SK-N-SH (cell line): ENCODE data around the gene BCL7C. TPM values are rescaled to one million over a fixed set of nuclear protein-coding genes. Genes with fewer than 3 reads are reported as not detected.

Source experiments
- CTCF ChIA-PET: fragments of 300-600, 350-600 bp; formaldehyde crosslinking; extraction: SDS; loops from one replicate; lab custom pipeline; 2021; lab: Yijun Ruan, JAX
- POLR2A ChIA-PET: fragments of 350-600 bp; sonication (Branson Sonifier 250); formaldehyde crosslinking; extraction: SDS; loops from one replicate; lab custom pipeline; 2020; ENCODE audit warnings: antibody characterized with exemption, inconsistent platforms; lab: Yijun Ruan, JAX
- DNase-seq: peaks from one replicate; pipeline ENCODE4 v3.0.0; 2012
- H2AFZ ChIP-seq: fragments of 200-600 bp; sonication (generic); 2 replicates; pipeline ENCODE4 v1.8.1; 2016; ENCODE audit warnings: antibody characterized with exemption, mild to moderate bottlenecking, low read depth
- H3F3A ChIP-seq: fragments of 200-600 bp; sonication (generic); replicated peaks from 2 replicates; pipeline ENCODE3; 2016; ENCODE audit warnings: antibody characterized with exemption, mild to moderate bottlenecking; ENCODE audit not compliant: insufficient read depth
- H3K27ac ChIP-seq, 2 experiments: fragments of 200-500 bp in 1 of 2; fragments of 200-600 bp in 1 of 2; sonication (Bioruptor generic) in 1 of 2; sonication (generic), shearing (Covaris generic) in 1 of 2; 2 replicates each; pipeline versions ENCODE4 v1.5.1 to v1.6.1; 2014 to 2016; ENCODE audit warnings: low read depth in 2 of 2, inconsistent platforms in 1 of 2, low read length in 1 of 2, mild to moderate bottlenecking in 1 of 2, mixed read lengths in 1 of 2
- H3K27me3 ChIP-seq: fragments of 200-600 bp; sonication (generic), shearing (Covaris generic); 2 replicates; pipeline ENCODE4 v1.6.1; 2016; ENCODE audit warnings: mixed run types; ENCODE audit not compliant: insufficient read depth
- H3K36me3 ChIP-seq, 2 experiments: fragments of 200-500 bp in 1 of 2; fragments of 200-600 bp in 1 of 2; sonication (Bioruptor generic) in 1 of 2; sonication (generic) in 1 of 2; replicated peaks in 1 of 2; 2 replicates each; pipeline versions ENCODE3 to v1.5.1; 2014 to 2016; ENCODE audit warnings: low read length in 1 of 2, mild to moderate bottlenecking in 1 of 2; ENCODE audit not compliant: insufficient read depth in 2 of 2, control insufficient read depth in 1 of 2
- H3K4me1 ChIP-seq, 2 experiments: fragments of 200-500 bp in 1 of 2; fragments of 200-600 bp in 1 of 2; sonication (Bioruptor generic) in 1 of 2; sonication (generic), shearing (Covaris generic) in 1 of 2; 2 replicates each; pipeline versions ENCODE4 v1.5.1 to v1.6.1; 2014 to 2016; ENCODE audit warnings: low read depth in 1 of 2, low read length in 1 of 2, mixed run types in 1 of 2; ENCODE audit not compliant: insufficient read depth in 2 of 2, control insufficient read depth in 1 of 2
- H3K4me2 ChIP-seq: fragments of 200-600 bp; sonication (generic), shearing (Covaris generic); 2 replicates; pipeline ENCODE4 v1.6.1; 2017; ENCODE audit warnings: mixed run types
- H3K4me3 ChIP-seq, 2 experiments: fragments of 200-500 bp in 1 of 2; fragments of 200-600 bp in 1 of 2; sonication (Bioruptor generic) in 1 of 2; sonication (generic), shearing (Covaris generic) in 1 of 2; 2 replicates each; pipeline versions ENCODE4 v1.5.1 to v1.8.1; 2014 to 2016; ENCODE audit warnings: low read depth in 2 of 2, inconsistent platforms in 1 of 2, low read length in 1 of 2, mild to moderate bottlenecking in 1 of 2, mixed read lengths in 1 of 2, moderate library complexity in 1 of 2
- H3K79me2 ChIP-seq: fragments of 200-600 bp; sonication (generic); 2 replicates; pipeline ENCODE4 v1.8.1; 2017; ENCODE audit warnings: mild to moderate bottlenecking; ENCODE audit not compliant: insufficient read depth
- H3K9ac ChIP-seq: fragments of 200-600 bp; sonication (generic); 2 replicates; pipeline ENCODE4 v1.6.1; 2017; ENCODE audit warnings: mixed run types
- H3K9me2 ChIP-seq: fragments of 200-600 bp; sonication (generic); 2 replicates; pipeline ENCODE4 v1.6.1; 2017; ENCODE audit warnings: mixed run types
- H3K9me3 ChIP-seq: fragments of 200-600 bp; sonication (generic); 2 replicates; pipeline ENCODE4 v1.6.1; 2017; ENCODE audit warnings: mixed run types, mild to moderate bottlenecking, moderate library complexity
- H4K20me1 ChIP-seq: fragments of 200-600 bp; sonication (generic); 2 replicates; pipeline ENCODE4 v1.6.1; 2017; ENCODE audit warnings: mild to moderate bottlenecking, mixed run types; ENCODE audit not compliant: insufficient read depth
- CHD2 ChIP-seq: fragments of 150-350 bp; IDR thresholded peaks from 2 replicates; pipeline ENCODE4 v1.6.1; 2018; ENCODE audit warnings: low read length; ENCODE audit not compliant: partially characterized antibody
- ELF1 ChIP-seq: IDR thresholded peaks from 2 replicates; pipeline ENCODE4 v1.4.0; 2012
- EZH2phosphoT487 ChIP-seq: fragments of 200-600 bp; sonication (generic); IDR thresholded peaks from 2 replicates; pipeline ENCODE4 v1.6.1; 2017; ENCODE audit warnings: low read depth, mixed run types, mild to moderate bottlenecking, antibody characterized with exemption, moderate library complexity, borderline replicate concordance
- GABPA ChIP-seq: IDR thresholded peaks from 2 replicates; pipeline ENCODE4 v1.4.0; 2012; ENCODE audit warnings: low read depth, mild to moderate bottlenecking
- GATA2 ChIP-seq: sonication (generic); formaldehyde crosslinking; IDR thresholded peaks from 2 replicates; pipeline ENCODE4 v1.5.0; 2020; ENCODE audit warnings: mild to moderate bottlenecking, missing genetic modification reagents
- JUND ChIP-seq: IDR thresholded peaks from 2 replicates; pipeline ENCODE4 v1.4.0; 2012
- MEF2A ChIP-seq: IDR thresholded peaks from 2 replicates; pipeline ENCODE4 v1.4.0; 2012; ENCODE audit warnings: low read depth, borderline replicate concordance
- NRF1 ChIP-seq: IDR thresholded peaks from 2 replicates; pipeline ENCODE4 v1.6.1; 2012; ENCODE audit warnings: low read depth, mild to moderate bottlenecking, low read length
- RAD21 ChIP-seq: IDR thresholded peaks from 2 replicates; pipeline ENCODE4 v1.6.1; 2012; ENCODE audit warnings: mild to moderate bottlenecking, low read length
- SIN3A ChIP-seq: IDR thresholded peaks from 2 replicates; pipeline ENCODE4 v1.6.1; 2012; ENCODE audit warnings: low read depth, mild to moderate bottlenecking, low read length, moderate library complexity, borderline replicate concordance
- SMC3 ChIP-seq: IDR thresholded peaks from 2 replicates; pipeline ENCODE4 v1.6.1; 2012; ENCODE audit warnings: low read depth, low read length, improper control_type of control experiment
- TEAD4 ChIP-seq: IDR thresholded peaks from 2 replicates; pipeline ENCODE4 v1.4.0; 2012; ENCODE audit warnings: mild to moderate bottlenecking, borderline replicate concordance; ENCODE audit not compliant: insufficient read depth
- WGBS: methylation state at CpG from one replicate; pipeline ENCODE4 v1.1.6; 2017; ENCODE audit warnings: low lambda C conversion rate; 5-methylcytosine and 5-hydroxymethylcytosine counted together
- polyA plus RNA-seq, 3 experiments: library from polyadenylated mRNA; depleted of rRNA; stranded (reverse); fragments of >200 nt; gene quantifications; 2 replicates each; pipeline ENCODE4 v1.2.3, GENCODE V29; 2012
- TF ChIP-seq, protein P1 (sequence below): fragments of 200-600 bp; sonication (generic); IDR thresholded peaks from 2 replicates; pipeline ENCODE4 v1.6.1; 2017; ENCODE audit warnings: antibody characterized with exemption, mild to moderate bottlenecking, moderate library complexity
- TF ChIP-seq, protein P2 (sequence below): IDR thresholded peaks from 2 replicates; pipeline ENCODE4 v1.6.1; 2012; ENCODE audit warnings: mild to moderate bottlenecking, low read depth, low read length, moderate library complexity
- TF ChIP-seq, protein P3 (sequence below): fragments of 150-350 bp; IDR thresholded peaks from 2 replicates; pipeline ENCODE4 v1.6.1; 2017; ENCODE audit warnings: antibody characterized with exemption, low read length, low read depth, borderline replicate concordance

BCL7C gene
- polyA plus RNA-seq, 1 of the 3 experiments (the other 2 are of a cell fraction), result 56.3 TPM

DNA sequence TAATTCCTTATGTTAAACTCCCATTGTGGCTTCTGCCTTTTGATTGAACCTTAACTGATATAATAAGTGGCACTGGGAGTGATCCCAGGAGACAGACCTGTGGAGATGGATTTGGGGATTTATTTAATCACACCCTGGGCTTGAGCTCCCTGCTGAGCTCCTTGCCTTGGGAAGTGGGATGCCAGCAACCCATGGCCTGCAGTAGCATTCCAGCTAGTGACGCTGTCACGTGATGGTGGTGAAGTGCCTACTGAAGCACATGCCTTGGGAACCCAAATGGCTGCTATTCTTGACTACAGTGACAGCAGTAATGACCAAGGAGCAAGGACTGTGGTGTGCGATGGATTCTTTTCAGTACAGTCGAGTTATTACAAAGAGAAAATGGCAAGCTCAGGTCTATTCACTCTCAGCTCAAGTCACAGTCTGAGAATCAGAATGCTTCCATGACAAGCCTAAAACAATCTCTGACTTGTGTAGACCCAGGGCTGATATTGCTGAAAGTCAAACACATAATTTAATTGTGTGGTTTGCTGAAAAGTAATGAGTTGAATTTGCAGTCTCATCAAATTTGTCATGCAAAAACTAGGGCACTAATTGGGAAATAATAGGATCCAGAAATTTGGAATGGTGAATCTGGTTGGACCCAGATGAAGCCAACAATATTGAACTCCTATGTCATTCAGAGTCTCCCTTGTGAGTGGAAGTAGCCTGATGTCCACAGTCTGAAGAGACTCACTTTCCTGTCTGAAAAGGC lies 47.1 kb downstream of the BCL7C start (continued):
- TF ChIP-seq, protein P1, sequence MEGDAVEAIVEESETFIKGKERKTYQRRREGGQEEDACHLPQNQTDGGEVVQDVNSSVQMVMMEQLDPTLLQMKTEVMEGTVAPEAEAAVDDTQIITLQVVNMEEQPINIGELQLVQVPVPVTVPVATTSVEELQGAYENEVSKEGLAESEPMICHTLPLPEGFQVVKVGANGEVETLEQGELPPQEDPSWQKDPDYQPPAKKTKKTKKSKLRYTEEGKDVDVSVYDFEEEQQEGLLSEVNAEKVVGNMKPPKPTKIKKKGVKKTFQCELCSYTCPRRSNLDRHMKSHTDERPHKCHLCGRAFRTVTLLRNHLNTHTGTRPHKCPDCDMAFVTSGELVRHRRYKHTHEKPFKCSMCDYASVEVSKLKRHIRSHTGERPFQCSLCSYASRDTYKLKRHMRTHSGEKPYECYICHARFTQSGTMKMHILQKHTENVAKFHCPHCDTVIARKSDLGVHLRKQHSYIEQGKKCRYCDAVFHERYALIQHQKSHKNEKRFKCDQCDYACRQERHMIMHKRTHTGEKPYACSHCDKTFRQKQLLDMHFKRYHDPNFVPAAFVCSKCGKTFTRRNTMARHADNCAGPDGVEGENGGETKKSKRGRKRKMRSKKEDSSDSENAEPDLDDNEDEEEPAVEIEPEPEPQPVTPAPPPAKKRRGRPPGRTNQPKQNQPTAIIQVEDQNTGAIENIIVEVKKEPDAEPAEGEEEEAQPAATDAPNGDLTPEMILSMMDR, result no peak
- TF ChIP-seq, all 33 proteins: peak for 0

DNA sequence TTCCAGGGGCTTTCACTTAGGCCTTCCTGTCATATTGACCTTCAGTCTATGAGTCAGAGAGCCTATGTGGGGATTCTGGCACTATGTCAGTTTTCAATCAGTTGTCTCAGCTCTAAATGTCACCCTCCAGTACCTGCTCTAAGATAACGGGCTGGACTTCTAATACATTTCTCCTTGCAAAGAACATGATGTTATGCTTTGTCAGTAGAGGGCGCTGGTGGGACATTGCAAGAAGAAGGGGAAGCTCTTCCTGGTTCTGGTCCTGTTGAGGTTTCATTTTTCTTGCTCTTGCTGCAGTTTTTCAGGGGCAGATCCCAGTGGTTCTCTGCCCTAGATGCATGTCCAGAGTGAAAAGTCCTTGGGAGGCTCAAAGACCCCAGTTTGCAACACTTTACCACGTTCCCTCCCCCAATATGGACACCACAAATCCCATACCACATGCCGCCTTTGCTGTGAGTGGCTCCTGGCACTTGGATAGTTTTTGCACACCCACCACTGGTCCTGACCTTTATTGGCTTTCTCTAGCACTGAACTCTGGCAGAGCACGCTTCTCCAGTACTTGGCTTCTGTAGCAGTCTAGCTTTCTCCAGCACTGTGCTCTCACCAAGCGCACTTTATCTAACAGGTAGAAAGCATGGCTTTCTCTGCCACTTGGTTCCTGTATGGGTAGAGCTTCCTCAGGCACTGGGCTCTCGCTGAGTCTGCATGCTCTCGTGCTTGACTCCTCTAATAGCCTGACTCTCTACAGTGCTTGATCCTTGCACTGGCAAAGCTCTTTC lies 49.0 kb downstream of the BCL7C start:
- H3K27ac ChIP-seq, result no peak overlapping the region
- no peaks in the 10 kb centered on the region for H3K27me3 ChIP-seq
- H3K36me3 ChIP-seq, result no peaks in the 10 kb centered on the region
- no peaks in the 10 kb centered on the region for H4K20me1 ChIP-seq
- H3K4me3 ChIP-seq, result no peak overlapping the region; a peak in 1 of 4 replicates
- DNase-seq, result peak; percentile 73
- H2AFZ ChIP-seq, result peak overlapping the region; percentile 66; the same call in 1 of the 2 replicates
- TF ChIP-seq SMC3 (peak; percentile 74), CHD2 (no peak), JUND (no peak), EZH2phosphoT487 (no peak), GATA2 (no peak), TEAD4 (no peak), MEF2A (no peak), NRF1 (no peak), RAD21 (peak; percentile 86), ELF1 (peak; percentile 69), SIN3A (no peak), GABPA (no peak)
- TF ChIP-seq, protein P2, sequence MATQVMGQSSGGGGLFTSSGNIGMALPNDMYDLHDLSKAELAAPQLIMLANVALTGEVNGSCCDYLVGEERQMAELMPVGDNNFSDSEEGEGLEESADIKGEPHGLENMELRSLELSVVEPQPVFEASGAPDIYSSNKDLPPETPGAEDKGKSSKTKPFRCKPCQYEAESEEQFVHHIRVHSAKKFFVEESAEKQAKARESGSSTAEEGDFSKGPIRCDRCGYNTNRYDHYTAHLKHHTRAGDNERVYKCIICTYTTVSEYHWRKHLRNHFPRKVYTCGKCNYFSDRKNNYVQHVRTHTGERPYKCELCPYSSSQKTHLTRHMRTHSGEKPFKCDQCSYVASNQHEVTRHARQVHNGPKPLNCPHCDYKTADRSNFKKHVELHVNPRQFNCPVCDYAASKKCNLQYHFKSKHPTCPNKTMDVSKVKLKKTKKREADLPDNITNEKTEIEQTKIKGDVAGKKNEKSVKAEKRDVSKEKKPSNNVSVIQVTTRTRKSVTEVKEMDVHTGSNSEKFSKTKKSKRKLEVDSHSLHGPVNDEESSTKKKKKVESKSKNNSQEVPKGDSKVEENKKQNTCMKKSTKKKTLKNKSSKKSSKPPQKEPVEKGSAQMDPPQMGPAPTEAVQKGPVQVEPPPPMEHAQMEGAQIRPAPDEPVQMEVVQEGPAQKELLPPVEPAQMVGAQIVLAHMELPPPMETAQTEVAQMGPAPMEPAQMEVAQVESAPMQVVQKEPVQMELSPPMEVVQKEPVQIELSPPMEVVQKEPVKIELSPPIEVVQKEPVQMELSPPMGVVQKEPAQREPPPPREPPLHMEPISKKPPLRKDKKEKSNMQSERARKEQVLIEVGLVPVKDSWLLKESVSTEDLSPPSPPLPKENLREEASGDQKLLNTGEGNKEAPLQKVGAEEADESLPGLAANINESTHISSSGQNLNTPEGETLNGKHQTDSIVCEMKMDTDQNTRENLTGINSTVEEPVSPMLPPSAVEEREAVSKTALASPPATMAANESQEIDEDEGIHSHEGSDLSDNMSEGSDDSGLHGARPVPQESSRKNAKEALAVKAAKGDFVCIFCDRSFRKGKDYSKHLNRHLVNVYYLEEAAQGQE, result no peak
- TF ChIP-seq, protein P1, result peak; percentile 83
- TF ChIP-seq, protein P3, sequence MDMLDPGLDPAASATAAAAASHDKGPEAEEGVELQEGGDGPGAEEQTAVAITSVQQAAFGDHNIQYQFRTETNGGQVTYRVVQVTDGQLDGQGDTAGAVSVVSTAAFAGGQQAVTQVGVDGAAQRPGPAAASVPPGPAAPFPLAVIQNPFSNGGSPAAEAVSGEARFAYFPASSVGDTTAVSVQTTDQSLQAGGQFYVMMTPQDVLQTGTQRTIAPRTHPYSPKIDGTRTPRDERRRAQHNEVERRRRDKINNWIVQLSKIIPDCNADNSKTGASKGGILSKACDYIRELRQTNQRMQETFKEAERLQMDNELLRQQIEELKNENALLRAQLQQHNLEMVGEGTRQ, result no peak
- ChIA-PET CTCF (interaction anchor here (0.7 to 6.4 kb wide), 40 partner anchors 9 to 684 kb away, joined by 3 to 74 read pairs (median 6); partner anchors contain the start of genes BCL7C, CTF1 and ZNF629), POLR2A (interaction anchor here (1.0 to 1.9 kb wide), 5 partner anchors 30 to 97 kb away, joined by 3 to 7 read pairs (median 5); no protein-coding TSS in a partner anchor)
- H3K9me2 ChIP-seq, result no peaks in the 10 kb centered on the region
- no peaks in the 10 kb centered on the region; a peak in 1 of 4 replicates for H3K4me1 ChIP-seq
- peaks cover 6% of the 10 kb centered on the region for H3F3A ChIP-seq
- H3K4me2 ChIP-seq, result peak overlapping the region; percentile 37; the same call in 1 of the 2 replicates
- no peaks in the 10 kb centered on the region for H3K79me2 ChIP-seq
- no peak overlapping the region for H3K9ac ChIP-seq
- WGBS, result 80% methylated on average over 7 of the region's 8 CpGs
- H3K9me3 ChIP-seq, result no peaks in the 10 kb centered on the region
